Hematopoietic multipotent progenitor cell treated with erythropoietin and hydrocortisone succinate and interleukin-3 and kit ligand, for 8 days (in vitro differentiated cells): ENCODE data around the gene SEC24B.
"Not testable (repeated sequence)": the region's sequence is repeated elsewhere in the genome, so short reads cannot be mapped to it uniquely, and the experiment has no call there.

Experiments
- DNase-seq: peaks from one replicate; pipeline ENCODE4 v3.0.0-alpha.2; 2015

The SEC24B gene

DNA sequence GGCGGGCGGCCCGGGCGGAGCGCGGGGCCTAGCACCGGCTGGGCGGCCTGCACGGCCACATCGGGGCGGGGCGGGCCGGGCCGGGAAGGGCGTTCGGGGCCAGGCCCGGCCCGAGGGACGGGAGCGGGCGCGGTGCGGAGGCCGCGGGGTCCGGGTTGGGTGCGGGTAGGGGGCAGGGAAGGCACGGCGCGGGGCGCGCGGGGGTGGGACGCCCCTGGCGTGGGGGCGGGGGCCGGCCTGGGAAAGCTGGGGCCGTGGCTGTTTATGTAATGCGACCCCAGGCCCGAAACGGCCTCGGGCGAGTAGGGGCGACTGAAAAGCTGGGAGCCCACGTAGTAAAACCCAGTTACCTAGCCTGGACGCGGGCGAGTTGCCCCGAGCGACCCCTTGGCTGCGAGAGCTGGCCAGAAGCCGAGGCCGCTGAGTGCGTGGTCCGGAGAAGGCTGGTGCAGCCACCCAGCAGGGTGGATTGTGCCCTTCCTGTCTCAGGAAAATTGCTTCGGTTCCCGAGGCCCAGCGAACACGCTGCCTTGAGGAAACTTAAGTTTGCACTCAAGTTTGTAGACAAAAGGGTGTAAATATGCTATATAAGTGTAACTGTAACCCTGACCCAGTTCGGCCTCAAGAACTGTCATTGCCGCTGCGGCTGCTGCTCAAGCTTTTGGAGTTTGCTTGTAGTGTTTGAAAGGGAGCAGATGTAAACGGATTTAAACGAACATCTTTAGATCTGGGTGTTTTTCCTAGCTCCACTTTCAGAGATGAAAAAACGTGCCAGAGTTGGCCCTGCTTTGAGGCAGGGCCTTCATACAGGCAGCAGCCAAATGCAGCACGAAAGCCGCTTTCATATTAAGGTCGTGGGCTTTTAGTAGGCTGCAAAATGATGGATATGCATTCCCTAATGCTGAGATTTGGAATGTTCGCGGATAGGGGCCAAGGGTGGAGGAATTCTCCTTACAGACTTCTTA lies 674 bp downstream of the SEC24B start:
- peak; percentile 25 for DNase-seq

DNA sequence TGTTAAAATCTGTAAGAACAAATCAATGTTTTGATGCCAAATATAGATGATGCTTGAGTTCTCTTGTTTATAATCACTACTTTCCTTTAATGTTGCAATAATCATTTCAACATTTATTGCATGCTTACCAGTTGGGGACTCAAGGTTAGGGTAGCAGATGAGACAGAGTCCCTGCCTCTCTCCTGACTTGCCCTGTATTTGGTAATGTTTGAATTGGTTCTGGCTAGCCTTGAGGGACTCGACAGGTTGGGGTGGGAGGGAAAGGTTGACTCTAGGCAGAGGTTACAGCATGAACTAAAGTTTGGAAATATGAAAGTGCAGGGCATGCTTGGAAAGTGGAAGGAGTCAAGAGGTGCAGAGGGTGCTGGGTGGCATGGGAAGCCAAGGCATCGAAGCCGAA lies 2.0 kb downstream of the SEC24B start:
- no peak for DNase-seq

DNA sequence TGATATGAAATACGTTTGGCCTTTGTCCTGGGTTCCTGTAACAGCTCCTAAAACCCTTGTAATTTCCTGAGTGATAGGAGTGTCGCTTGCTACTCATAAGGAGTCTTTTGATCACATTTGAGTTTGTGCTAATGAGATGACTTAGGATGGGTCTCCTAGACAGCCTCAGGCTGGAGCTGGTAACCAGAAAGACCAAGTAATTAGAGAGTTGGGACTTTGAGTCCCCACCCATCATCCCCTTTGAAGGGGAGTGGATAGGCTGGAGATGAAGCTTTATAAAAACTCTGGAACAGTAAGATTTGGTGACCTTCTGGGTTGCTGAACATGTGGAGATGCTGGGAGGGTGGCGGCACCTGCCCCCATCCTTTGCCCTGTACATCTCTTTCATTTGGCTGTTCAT lies 2.9 kb downstream of the SEC24B start:
- DNase-seq, result no peak

DNA sequence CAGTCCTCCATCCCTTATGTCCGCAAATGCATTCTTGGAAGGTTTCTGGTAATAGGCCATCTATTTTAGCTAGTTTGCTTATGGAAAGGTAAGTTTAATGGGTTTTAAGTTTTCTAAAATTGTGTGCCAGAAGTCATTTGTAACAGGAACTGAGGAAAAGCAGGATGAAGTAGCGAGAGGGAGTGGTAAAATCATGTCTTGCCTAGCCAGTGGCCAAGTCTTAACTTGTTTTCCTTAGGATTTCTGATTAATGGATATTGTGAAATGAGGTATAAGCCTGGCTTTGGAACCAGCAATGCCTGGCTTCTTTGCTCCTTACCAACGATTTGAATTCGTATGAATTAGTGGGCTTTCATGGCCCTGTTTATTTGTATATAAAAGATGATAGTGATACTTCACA lies 7.3 kb downstream of the SEC24B start:
- no peak for DNase-seq

DNA sequence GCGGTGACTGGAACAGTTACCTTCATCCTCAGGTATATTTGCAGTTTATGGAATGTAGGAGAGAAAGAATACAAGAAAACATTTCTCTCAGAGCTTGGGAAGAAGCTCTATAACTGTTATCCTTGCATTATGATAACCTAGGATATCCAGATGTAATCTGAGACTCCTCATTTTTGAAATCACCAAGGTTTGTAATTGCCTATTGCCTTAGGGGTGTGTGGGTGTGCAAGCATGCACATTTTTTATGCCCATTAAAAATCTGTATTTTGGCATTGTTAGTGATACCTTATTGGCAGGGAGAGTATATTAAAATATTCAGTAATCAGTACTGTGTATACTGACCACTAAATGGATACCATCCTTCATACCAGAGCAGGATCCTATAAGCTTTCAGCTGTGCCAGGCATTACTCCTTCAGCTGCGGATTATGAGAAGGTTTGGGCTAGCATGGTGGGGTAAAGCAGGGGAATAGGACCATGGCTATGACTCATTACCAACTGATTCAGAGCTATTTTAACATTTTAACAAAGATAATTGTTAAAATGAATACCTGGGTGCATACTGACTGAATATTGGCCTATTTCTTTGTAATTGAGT lies 8.3 kb downstream of the SEC24B start:
- no peak for DNase-seq

DNA sequence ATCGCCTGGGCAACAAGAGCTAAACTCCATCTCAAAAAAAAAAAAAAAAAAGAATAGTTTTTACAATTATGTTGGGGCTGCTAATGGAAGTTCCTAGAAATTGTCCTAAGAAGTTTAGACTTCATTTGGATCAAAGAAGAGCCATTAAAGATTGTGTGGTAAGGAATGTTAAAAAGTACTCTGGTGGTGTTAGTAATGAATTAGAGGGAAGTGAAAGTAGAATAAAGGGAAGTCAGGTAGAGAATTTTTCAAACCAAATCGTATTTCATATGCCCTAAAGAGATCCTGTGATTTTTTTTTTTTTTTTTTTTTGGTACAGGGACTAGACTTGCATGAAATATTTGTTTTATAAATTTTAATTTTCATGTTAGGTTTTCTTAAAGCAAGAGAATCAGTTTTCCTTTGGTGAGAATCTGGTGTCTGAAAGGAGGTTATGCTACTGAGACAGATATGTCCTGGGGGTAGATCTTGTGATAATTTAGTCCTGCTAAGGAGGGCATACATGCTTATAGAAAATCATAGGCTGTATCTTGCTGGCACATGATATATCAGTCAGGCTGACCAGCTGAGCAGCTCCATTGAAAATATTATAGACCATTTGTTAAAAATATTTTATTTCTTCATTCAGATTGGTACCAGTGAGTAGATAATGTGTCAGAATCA lies 10.7 kb downstream of the SEC24B start:
- DNase-seq, result no peak

DNA sequence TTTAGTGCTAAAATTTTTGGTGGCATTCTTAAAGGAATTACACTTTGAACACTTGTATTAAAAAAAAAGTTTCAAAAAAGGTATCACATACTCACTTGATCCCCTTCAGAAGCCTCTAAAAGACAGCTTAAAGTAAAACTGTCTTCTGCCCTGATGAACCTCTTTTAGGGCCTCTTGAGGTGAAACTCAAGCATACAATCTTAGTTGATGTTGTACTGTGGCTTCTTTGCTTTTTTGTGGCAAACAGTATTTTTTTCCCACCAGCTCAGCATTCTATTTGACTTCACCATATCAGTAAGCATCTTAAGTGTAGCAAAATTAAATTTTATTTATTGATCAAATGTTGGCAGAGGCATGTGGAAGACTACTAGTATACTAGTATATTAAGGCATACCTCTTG lies 13.7 kb downstream of the SEC24B start:
- no peak for DNase-seq

DNA sequence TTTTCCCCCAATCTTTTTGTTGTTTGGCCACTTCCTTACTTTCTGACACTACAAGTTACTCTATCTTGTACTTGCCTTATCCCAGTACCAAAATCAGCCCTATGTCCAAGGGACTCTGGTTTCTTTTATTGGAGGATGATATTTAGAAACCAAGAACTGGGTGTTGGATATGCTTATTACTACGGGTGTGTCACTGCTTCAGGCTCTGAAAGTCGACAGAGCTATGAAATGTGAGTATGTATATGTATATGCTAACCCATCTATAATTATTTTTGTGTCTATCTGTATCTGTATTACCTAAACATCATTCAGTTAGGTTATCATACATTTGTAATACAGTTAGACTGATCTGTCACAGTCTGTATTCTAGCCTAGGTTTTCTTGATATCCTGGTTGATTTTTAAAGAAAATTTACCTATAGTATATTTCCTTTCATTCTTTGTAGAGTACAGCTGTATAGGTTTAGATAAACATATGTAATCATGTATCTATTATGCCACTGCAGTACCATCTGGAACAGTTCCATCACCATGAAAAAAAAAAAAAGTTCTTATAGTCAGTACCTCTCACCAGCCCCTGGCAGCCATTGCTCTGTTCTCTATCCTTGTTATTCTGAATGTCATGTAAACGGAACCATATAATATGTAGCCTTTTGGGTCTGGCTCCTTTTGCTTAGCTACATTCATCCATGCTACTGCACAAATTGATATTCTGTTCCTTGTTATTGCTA lies 18.1 kb downstream of the SEC24B start:
- peak; percentile 78 for DNase-seq

DNA sequence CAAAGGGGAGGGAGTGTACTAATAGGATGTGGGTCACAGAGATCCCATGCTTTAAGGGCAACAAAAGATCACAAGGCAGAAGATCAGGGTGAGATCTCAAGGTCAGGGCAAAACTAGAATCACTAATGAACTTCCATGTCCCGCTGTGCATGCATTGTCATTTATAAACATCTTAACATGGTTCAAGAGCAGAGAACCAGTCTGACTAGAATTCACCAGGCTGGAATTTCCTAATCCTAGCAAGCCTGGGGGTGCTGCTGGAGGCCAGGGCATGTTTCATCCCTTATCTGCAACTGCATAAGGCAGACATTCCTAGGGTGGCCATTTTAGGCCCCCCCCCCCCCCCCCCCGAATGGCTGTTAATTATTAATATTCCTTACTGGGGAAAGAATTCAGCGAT lies 19.5 kb downstream of the SEC24B start:
- not testable (repeated sequence) for DNase-seq

DNA sequence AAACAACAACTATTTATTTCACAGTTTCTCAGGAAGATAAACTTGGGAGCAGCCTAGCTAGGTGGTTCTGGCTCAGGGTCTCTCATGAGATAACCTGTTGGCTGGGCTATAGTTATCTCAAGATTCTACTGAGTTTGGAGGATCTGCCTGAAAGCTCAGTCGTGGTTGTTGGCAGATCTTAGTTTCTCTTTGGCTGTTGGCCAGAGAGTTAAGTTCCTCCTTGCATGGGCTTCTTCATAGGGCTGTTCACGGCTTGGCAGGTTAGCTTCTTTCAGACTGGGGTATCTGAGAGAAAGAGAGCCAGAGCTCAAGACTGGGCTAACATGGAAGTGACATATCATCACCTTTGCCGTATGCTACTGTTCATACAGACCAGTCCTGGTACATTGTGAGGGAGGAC lies 28.7 kb downstream of the SEC24B start:
- DNase-seq, result peak; percentile 71

DNA sequence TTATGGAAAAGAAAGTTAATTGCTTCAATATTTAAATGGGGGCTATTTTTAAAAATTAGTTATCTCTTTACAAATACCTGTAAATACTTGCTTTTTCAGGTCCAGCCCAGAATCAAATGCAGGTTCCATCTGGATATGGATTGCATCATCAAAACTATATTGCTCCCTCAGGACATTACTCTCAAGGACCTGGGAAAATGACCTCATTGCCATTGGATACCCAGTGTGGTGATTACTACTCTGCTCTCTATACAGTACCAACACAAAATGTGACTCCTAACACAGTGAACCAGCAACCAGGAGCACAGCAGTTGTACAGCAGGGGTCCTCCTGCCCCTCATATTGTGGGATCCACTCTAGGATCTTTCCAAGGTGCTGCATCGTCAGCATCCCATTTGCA lies 29.2 kb downstream of the SEC24B start:
- no peak for DNase-seq

DNA sequence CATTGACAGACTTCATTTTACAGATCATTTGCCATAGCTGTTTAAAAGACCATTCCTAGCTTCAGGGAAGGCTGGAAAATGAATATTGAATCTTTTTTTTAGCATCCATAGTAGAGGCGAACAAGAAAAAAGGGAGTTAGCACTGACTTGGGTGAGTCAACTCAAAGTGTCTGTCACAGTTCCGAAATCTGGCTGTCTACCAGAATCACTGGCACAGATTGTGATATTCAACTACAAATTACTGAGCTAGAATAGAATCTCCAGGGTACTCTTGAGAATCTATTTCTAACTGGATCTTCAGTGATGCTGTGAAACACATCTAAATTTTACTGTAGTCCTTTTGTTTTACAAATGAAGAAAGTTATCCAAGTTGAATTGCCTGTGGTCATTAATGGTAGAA lies 31.5 kb downstream of the SEC24B start:
- no peak for DNase-seq

DNA sequence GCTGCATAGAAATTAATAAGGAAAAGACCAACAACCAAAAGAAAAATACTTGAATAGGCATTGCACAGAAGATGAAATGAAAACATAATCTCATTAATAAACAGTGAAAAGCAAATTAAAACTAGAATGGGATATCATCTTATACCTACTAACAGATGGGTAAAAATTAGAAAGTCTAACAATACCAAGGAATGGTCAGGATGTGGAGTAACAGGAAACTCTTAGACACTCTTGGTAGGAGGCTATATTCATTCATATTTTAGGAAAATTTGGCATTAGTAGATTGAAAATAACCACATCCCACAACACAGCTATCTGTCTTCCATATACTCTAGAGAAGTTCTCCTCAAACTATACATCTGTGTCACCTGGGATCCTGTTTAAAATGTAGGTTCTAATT lies 36.3 kb downstream of the SEC24B start:
- no peak for DNase-seq

DNA sequence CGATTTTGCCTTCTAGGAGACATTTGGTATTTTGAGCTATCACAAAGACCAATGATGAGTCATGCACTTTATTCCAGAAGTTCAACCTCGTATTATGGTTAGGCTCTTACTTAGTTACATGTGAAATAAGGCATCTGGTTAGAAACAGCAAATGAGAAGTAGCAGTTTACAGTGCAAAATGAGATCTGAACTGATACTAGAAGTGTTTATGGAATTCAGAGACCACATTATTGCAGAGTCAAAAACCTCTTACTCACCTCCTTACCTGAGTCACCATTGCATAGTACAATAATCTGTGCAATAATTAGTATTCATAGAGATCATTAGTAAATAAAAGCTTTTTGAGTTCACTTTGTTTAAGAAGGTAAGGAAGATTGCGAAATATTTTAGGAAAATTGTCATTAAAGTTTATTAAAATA lies 38.7 kb downstream of the SEC24B start:
- no peak for DNase-seq

DNA sequence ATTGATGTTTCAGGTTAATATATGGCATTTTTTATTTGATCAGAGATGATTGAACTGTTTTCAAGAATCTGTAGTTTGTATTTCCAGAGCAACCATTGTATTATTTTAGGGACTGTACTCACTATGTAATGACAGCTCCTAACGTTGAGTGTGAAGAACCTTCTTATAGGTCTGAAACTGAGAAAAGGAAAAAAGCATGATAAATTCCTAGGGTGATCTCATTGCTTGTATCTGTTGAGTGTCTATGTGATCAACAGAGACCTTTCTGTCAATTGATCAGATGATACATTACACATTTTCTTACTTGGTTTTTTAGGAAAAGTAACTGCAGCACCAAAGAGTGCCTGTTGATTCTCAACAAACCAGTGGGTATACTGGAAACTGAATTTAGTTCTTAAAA lies 40.2 kb downstream of the SEC24B start:
- no peak for DNase-seq

DNA sequence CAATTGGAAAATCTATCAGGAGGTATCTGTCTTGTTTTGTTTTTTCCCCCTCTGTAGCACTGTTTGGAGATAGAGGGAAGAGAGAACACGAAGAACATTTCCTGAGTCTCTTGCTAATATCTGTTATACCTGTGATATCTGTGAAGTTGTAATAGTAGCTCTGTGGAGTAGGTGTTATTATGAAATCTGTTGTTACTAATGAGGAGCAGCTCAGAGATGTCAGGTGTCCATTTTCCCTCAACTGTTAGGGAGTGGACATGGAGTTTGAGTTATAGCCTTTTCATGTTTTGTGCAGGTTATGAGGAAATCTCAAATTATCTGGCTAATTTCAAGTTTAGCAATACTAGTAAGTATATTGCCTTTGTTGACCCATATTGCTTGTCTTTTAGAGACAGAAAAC lies 52.4 kb downstream of the SEC24B start:
- no peak for DNase-seq

DNA sequence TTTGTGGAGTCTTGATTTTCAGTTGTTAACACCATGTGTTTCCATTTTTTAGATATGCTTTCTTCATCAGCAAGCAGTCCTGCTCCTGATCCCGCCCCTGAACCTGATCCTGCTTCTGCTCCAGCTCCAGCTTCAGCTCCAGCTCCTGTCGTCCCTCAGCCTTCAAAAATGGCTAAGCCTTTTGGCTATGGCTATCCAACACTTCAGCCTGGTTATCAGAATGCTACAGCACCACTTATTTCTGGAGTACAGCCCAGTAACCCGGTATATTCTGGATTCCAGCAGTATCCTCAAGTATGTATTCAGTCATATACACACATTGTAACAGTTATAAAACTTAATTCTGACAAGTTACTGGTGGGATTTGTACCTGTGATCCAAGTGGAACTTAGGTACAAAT lies 60.9 kb downstream of the SEC24B start:
- DNase-seq, result peak; percentile 56

DNA sequence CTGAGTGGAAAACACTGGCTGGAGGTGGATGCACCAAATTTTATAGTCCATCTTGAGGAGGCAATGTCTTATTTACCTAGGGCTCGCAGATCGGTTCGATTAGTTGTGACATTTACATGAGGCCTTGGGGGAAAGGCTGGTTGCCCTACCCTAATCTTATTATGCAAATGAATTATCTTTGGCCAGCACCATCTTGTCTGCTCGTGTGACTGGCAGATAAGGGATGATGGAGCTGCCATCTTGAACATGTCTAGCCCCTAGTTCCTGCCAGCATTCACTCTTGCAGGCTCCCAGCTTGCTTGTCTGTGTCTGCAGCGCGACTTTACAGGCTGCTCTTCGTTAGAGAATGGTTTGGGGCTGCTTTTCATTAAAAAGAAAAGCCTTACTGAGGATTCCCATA lies 61.9 kb downstream of the SEC24B start:
- peak; percentile 82 for DNase-seq

DNA sequence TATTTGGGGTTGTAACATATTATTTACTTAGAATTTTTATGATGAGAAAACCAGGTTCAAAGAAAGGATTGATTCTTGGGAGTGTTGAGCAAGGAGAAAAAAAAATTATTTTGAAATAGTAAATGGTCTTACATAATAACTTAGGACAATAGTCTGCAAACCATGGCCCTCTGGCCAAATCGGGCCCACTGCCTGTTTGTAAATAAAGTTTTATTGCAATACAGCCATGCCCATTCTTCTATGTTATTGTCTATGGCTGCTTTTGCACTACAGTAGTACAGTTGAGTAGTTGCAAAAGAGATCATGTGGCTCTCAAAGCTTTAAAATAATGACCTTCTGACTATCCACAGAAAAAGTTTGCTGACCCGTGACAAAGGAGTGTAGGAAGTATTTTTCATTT lies 63.3 kb downstream of the SEC24B start:
- no peak for DNase-seq

DNA sequence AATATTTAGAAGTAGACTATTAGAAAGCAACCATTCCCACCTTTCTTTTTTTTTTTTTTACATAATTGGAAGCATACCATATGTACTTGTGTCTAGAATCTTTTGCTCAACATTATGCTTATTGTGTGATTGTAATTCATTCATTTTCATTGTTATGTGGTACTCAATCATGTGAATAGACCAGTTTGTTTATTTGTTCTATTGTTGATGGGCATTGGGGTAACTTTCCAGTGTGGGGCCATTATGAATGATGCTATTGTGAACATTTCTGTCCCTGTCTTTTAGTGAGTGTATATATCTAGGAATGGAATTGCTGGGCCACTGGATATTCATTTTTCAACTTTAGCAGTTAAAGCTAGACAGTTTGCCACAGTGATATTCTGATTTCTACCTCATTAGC lies 63.9 kb downstream of the SEC24B start:
- DNase-seq, result no peak

DNA sequence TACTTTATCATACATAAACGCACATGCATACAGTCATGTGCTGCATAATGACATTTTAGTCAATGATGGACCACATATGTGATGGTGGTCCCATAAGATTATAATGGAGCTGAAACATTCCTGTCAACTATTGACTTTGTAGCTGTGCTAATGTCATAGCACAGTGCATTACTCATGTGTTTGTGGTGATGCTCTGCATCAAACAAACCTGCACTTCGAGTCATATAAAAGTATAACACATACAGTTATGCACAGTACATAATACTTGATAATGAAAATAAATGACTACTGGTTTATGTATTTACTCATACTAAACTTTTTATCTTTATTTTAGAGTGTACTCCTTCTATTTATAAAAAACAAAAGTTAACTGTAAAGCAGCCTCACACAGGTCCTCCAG lies 65.9 kb downstream of the SEC24B start:
- DNase-seq, result no peak

DNA sequence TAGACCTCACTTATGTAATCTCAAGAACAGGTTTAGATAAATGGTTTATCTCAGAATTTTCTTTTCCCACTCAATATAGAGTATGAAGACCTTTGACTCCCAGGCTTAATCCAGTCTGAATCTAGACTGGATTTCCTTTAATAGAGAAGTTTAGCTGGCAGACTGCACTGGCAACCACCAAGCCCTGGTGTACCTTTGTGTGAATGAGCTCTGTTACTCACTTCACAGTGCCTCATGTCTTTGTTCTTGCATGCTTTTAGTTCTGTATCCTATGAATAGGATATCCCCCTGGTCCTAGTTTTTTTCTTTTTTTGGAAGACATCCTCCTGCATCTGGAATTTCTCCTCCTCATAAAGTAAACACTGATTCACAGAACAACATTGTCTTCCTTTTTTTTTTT lies 73.3 kb downstream of the SEC24B start:
- no peak for DNase-seq

DNA sequence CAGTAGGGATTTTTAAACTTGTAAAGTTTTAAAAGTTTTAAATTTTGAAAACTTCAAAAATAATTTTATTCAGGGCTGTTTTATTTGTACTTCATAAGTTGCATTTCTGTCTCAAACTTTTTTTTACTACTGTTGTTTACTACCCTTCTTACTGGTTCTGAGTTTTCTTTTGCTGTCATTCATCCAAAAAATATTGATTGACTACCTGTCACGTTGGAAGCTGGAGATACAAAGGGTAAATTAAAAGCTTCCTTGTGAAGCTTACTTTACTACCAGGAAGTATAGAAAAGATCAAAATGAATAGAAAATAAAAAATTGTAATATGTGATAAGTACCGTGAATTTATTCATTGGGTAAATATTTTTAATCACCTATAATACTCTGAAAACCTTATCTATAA lies 77.1 kb downstream of the SEC24B start:
- DNase-seq, result no peak
